ENCODE measurements around the gene PHKA2.

Gene PHKA2

DNA sequence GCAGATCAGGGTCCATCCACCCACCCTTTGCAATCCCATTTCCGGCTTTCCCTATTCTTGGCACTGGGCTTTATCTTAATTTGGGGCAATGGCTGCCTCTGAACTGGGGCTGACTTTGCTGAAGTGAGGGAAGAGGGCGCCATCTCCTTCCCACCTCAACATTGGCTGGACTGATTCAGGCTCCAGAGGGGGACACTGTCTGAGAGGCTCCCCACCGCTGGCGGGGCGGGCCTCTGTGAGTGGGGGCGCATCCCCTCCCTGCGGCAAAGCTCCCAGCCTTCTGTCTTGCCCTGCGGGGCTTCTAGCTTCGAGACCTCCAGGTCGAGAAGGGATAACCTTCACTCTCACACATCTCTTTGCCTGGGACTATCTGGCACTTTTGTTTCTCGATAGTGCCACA lies 85.8 kb downstream of the PHKA2 start:
- Histone ChIP-seq H3K4me3 (ENCODE audit: low read length, poor library complexity, severe bottlenecking) (no peak overlapping the region), H3K79me2 (ENCODE audit: insufficient read depth, low read length) (no peaks in the 10 kb centered on the region), H3K9me2 (replicated peaks; ENCODE audit: low read depth, low read length) (no peaks in the 10 kb centered on the region), H3F3A (ENCODE audit: low read depth) (no peaks in the 10 kb centered on the region), H2AFZ (ENCODE audit: low read length) (no peak overlapping the region), H4K20me1 (ENCODE audit: insufficient read depth, low read length, poor library complexity, severe bottlenecking) (no peaks in the 10 kb centered on the region), H3K36me3 (ENCODE audit: insufficient read depth, low read length) (no peaks in the 10 kb centered on the region; the same call in 1 of the 2 replicates), H3K9me3 (ENCODE audit: insufficient read depth, low read depth, low read length) (no peaks in the 10 kb centered on the region), H3K9ac (ENCODE audit: low read depth, low read length, poor library complexity, severe bottlenecking) (no peak overlapping the region), H3K4me2 (ENCODE audit: low read depth, low read length, poor library complexity, severe bottlenecking) (no peak overlapping the region), H3K27me3 (ENCODE audit: insufficient read depth, low read length, poor library complexity, severe bottlenecking) (no peaks in the 10 kb centered on the region), H3K4me1 (ENCODE audit: insufficient read depth, low read length, poor library complexity, severe bottlenecking) (no peaks in the 10 kb centered on the region)
- TF ChIP-seq, protein P1, sequence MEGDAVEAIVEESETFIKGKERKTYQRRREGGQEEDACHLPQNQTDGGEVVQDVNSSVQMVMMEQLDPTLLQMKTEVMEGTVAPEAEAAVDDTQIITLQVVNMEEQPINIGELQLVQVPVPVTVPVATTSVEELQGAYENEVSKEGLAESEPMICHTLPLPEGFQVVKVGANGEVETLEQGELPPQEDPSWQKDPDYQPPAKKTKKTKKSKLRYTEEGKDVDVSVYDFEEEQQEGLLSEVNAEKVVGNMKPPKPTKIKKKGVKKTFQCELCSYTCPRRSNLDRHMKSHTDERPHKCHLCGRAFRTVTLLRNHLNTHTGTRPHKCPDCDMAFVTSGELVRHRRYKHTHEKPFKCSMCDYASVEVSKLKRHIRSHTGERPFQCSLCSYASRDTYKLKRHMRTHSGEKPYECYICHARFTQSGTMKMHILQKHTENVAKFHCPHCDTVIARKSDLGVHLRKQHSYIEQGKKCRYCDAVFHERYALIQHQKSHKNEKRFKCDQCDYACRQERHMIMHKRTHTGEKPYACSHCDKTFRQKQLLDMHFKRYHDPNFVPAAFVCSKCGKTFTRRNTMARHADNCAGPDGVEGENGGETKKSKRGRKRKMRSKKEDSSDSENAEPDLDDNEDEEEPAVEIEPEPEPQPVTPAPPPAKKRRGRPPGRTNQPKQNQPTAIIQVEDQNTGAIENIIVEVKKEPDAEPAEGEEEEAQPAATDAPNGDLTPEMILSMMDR (conservative IDR thresholded peaks at IDR 0.05; ENCODE audit: low read length): no peak
- no peak for TF ChIP-seq EZH2phosphoT487 (IDR thresholded peaks at IDR 0.05; ENCODE audit: borderline replicate concordance)

DNA sequence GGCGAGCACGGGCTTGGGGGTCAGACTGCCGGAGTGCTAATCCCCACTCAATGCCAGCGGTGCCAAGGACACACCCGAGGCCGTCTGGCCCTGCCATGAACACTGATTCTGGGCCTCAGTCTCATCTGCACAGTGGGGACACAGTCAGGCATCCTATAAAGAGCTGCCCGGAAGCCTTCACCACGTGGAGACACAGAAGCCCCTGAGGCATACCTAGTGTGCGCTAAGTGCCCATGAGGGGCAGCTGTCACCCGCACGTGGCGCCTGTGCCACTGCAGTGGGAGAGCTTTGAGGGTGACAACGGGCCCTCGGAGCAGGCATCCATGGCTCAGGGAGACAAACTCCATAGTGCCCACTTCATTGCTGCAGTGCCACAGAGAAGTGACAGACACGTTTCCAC lies 86.3 kb downstream of the PHKA2 start:
- Histone ChIP-seq H4K20me1 (ENCODE audit: insufficient read depth, low read length, poor library complexity, severe bottlenecking) (no peaks in the 10 kb centered on the region), H3K9me3 (ENCODE audit: insufficient read depth, low read depth, low read length) (no peaks in the 10 kb centered on the region), H3K27me3 (ENCODE audit: insufficient read depth, low read length, poor library complexity, severe bottlenecking) (no peaks in the 10 kb centered on the region), H3K9ac (ENCODE audit: low read depth, low read length, poor library complexity, severe bottlenecking) (no peak overlapping the region), H3K4me1 (ENCODE audit: insufficient read depth, low read length, poor library complexity, severe bottlenecking) (no peaks in the 10 kb centered on the region), H3K9me2 (replicated peaks; ENCODE audit: low read depth, low read length) (no peaks in the 10 kb centered on the region), H3K36me3 (ENCODE audit: insufficient read depth, low read length) (no peaks in the 10 kb centered on the region; the same call in 1 of the 2 replicates), H2AFZ (ENCODE audit: low read length) (no peak overlapping the region), H3K4me3 (ENCODE audit: low read length, poor library complexity, severe bottlenecking) (no peak overlapping the region), H3F3A (ENCODE audit: low read depth) (no peaks in the 10 kb centered on the region), H3K79me2 (ENCODE audit: insufficient read depth, low read length) (no peaks in the 10 kb centered on the region), H3K4me2 (ENCODE audit: low read depth, low read length, poor library complexity, severe bottlenecking) (no peak overlapping the region)
- no peak for TF ChIP-seq EZH2phosphoT487 (IDR thresholded peaks at IDR 0.05; ENCODE audit: borderline replicate concordance)
- TF ChIP-seq, protein P1 (conservative IDR thresholded peaks at IDR 0.05; ENCODE audit: low read length): no peak

DNA sequence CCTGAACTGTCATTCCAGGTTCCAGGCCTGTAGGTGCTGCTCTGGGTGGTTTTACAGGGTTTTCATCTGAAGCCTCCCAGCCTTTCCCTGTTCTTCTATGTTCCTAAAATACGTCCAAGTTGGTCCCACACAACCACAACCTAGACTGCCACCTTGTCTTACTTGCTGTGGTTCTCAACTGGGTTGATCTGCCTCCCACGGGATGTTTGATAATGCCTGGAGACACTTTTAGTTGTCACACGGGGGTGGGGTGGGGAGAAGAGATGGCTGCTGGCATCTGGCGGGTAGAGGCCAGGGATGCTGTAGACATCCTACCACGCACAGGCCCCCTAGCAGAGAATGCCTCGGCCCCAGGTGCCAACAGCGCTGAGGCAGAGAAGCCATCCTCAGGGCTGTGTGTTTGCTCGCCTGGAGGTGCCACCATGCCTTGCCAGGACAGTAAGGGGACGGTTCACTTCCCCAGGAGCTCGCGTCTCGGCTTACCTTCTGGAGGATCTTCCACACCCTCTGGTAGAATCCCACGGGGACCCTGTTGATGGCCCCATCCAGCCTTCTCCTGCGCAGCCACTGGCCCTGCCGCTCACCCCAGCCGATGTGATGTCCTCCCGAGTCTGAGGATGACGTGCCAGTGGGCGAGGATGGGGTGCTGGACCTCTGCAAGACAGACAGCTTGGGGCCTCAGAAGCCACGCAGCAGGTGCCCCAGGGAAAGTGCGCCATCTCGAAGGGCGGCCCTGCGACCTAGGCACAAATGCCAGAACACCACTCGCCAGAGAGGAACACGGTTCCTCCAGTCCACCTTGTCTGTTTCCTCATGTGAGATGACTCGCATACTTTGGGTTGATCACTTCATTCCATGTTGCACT lies 87.0 kb downstream of the PHKA2 start:
- Histone ChIP-seq H3K36me3 (ENCODE audit: insufficient read depth, low read length) (no peaks in the 10 kb centered on the region; the same call in 1 of the 2 replicates), H3K4me2 (ENCODE audit: low read depth, low read length, poor library complexity, severe bottlenecking) (no peak overlapping the region), H3K4me1 (ENCODE audit: insufficient read depth, low read length, poor library complexity, severe bottlenecking) (no peaks in the 10 kb centered on the region), H3F3A (ENCODE audit: low read depth) (no peaks in the 10 kb centered on the region), H3K9me3 (ENCODE audit: insufficient read depth, low read depth, low read length) (no peaks in the 10 kb centered on the region), H3K9me2 (replicated peaks; ENCODE audit: low read depth, low read length) (no peaks in the 10 kb centered on the region), H4K20me1 (ENCODE audit: insufficient read depth, low read length, poor library complexity, severe bottlenecking) (no peaks in the 10 kb centered on the region), H3K79me2 (ENCODE audit: insufficient read depth, low read length) (no peaks in the 10 kb centered on the region), H3K27me3 (ENCODE audit: insufficient read depth, low read length, poor library complexity, severe bottlenecking) (no peaks in the 10 kb centered on the region), H3K9ac (ENCODE audit: low read depth, low read length, poor library complexity, severe bottlenecking) (no peak overlapping the region), H2AFZ (ENCODE audit: low read length) (no peak overlapping the region), H3K4me3 (ENCODE audit: low read length, poor library complexity, severe bottlenecking) (no peak overlapping the region)
- TF ChIP-seq, protein P1 (conservative IDR thresholded peaks at IDR 0.05; ENCODE audit: low read length): no peak
- TF ChIP-seq EZH2phosphoT487 (IDR thresholded peaks at IDR 0.05; ENCODE audit: borderline replicate concordance): no peak

Data from Loucy (cell line).